GM18868 (cell line): ENCODE results near the gene EGF.
A peak's percentile ranks its signal among the peaks of the same experiment; 100 is the strongest.

Experiments
- ATAC-seq: cut with Tn5 transposase; IDR thresholded peaks from one replicate; pipeline ENCODE4 v1.9.1; 2021; ENCODE audit warnings: mild to moderate bottlenecking, moderate library complexity; ENCODE audit not compliant: unreplicated experiment

The EGF gene

DNA sequence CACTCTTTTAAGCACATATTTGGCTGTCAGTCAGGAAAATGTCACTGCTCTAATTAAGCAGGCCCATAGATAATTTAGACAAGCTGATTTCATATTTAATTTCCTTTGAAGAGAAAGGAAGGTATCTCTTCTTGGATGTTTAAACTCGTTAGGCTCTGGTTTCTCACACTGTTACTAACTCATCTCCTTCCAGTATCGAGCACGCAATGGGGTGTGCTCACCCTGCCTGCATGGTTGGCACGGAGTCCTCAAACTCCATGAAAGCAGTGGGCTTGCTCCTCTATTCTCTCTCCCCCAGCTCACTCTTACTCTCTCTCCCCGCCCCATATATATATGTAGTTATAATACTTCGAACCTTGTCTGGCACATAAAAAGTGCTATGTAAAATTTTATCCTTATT is 76.9 kb downstream of the EGF start:
- no peak for ATAC-seq

DNA sequence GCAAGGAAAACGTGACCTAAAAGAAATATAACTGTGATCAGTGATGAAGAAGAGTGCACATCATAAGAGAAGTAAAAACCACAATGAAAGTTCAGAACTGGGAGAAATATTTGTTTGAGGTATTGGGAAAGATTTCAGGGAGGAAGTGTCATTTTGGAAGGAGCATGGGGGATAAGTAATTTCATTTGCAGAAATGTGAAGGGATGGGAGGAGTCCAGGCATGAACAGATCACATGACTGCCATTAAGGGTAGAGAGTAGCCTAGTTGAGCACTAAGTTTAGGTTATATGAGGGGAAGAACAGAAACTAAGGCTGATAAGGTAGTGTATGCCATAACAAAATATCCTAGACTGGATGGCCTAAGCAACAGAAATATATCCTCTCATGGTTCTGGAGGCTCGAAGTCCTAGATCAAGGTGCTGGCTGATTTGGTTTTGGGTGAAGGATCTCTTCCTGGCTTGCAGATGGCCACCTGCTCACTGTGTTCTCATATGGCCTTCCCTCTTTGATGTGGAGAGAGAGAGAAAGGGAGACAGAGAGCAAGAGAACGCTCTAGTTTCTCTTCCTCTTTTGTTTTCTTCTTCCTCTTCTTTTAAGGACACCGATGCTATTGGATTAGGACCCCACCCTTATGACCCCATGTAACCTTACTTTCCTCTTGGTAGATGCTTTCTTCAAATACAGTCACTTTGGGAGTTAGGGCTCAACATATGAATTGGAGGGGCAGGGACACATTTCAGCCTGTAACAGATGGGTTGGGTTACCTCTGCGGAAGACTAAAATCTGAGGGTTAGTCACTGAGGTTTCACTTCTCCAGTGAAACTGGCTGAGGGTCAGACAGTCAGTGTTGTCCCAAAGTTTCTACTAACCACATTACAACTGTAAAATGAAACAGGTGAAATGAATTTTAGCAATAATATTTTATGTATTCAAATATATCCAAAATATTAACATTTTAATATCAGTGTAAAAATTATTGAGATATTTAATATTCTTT is 77.9 kb downstream of the EGF start:
- peak; percentile 76 for ATAC-seq

DNA sequence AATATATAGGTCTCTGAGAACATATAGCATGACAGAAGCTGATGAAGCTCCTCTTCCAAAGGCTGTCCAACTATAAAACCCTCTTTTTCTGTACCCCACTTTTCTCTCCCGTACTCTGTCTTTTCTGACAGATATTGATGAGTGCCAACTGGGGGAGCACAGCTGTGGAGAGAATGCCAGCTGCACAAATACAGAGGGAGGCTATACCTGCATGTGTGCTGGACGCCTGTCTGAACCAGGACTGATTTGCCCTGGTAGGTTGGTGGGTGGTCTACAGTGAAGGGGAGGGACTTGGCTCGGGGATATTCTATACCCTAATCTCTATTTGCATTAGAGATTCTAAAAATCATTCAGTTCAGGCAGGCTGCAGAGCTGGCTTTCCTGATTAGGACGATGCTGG is 80.4 kb downstream of the EGF start:
- ATAC-seq: no peak

DNA sequence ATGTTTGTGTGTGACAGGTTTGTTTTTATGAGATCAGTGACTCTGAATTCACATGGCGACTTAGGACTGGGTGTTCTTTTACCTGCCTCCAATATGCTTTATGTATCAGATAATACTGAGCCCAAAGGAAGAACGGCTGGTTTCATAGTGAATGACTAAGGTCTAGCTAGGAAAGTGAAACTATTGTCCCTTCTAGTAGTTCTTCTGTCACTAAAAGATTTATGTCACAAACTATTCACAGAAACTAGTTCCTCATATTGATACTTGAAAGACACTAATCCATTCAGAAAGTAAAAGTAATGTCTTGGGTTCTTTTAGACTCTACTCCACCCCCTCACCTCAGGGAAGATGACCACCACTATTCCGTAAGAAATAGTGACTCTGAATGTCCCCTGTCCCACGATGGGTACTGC is 81.7 kb downstream of the EGF start:
- peak; percentile 66 for ATAC-seq

DNA sequence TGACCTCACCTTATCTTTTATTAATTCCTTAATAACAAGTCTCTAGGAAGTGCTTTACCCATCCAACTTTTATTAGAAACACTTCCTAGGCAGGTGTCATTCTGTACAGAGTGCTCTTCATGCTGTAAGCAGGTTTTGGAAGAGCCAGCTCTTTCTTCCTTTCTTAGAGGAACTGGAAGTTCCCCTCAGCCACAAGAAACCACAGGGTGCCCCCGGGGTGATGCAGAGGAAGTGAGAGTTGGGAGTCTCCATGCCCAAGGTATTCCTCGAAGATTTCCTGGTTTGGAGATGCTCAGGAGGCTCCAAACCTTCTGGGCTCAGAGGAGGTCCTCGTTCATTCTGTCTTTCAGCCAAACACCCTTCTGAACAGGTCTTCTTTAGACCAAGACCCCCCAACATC is 83.8 kb downstream of the EGF start:
- no peak for ATAC-seq

DNA sequence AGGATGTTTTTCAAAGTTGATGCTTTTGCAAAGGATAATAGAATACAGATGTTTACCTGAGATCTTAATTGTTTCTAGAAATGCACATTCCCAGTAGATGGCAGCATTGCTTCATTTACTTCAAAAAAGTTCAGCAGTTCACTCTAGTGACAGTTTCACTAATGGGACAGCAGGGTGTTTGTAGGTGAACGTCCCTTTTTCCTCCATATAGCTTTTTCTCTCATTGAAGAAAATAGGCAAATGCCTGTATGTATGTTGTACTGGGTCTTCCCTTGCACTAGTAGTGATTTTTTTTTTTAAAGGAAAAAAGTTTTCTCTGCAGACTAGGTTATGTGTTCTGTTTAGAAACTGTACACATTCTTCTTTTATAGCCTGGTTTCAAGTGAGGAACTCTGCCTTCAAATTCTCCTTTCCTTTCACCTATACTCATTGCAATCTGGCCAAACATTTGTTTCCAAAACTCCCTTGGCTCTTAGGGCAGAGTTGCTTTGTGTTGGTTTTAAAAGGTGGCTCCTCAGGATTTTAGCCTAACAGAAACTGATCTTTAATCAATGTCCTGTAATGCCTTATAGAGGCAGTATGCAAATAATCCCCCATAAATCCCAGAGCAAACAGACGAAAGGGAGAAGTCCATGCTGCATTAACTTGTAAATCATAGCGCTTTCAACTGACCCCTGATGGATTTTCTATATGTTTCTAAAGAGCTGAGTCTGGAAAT is 86.3 kb downstream of the EGF start:
- ATAC-seq: peak; percentile 36

DNA sequence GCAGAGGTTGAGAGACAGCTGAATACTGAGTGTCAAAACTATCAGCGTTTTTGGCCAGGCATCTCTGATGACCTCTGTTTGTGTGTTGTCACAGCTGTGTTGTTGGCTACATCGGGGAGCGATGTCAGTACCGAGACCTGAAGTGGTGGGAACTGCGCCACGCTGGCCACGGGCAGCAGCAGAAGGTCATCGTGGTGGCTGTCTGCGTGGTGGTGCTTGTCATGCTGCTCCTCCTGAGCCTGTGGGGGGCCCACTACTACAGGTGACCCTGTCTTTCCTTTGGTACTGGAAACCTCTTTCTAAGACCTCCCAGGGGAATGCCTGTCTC is 86.9 kb downstream of the EGF start:
- no peak for ATAC-seq

DNA sequence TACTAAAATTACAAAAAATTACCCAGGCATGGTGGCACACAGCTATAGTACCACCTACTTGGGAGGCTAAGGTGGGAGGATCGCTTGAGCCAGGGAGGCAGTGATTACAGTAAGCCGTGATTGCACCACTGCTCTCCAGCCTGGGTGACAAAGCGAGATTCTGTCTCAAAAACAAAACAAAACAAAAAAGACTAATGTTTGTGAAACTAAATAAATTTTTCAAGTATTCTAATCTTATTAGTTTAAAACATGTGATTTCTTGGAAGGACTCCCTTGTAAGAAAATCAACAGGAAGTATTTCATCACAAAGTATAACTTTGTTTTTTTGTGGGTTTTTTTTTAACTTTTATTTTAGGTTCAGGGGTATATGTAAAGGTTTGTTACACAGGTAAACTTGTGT is 89.6 kb downstream of the EGF start:
- no peak for ATAC-seq

DNA sequence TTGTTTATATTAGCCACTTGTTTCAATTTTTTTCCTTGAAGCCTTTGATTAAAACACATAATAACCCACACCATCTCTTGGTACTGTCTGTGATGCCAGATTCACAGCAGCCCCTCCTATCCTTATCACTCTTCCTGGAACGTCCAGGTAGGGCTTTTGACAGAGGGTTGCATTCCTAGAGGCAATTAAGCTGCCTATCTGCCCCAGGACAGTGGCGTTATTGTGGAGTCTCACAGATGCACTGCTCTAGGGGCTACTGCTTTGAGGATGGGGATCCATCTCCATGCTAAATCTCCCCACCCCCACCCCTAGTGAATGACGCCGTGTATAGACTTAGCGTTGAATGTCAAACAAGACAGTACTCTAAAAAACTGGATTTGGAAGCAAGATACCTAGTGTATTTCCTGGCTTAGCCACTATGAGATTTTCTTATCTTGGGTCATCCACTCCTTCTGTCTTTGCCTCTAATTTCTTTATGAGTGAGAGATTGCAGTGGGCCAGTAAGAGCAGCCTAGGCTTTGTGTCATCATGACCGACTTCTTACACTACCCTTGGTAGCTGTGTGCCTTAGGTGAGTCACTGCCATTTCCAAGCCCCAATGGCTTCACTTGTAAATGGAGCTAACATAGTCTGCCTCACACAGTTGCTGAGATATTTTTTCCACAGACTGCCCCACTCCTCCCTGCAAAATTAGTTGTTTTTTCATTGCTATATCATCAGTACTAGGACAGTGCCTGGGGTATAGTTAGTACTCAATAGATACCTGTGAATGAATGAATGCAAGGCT is 90.9 kb downstream of the EGF start:
- ATAC-seq: no peak

DNA sequence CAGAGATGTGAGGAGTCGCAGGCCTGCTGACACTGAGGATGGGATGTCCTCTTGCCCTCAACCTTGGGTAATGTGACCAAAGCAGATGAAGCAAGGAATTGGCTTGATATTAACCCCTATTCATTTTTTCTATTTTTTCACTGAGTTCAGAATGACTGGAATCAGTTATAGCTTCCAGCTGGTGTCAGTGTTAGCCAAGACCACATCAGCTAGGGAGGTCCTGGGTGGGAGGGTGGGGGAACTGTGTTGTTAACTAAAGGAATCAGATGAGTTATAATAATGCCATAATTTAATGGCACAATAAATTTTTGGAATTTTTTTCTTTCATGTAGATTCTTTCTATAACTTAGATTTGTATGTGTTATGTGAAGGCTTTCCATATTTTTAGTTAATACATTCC is 91.9 kb downstream of the EGF start:
- ATAC-seq: no peak

DNA sequence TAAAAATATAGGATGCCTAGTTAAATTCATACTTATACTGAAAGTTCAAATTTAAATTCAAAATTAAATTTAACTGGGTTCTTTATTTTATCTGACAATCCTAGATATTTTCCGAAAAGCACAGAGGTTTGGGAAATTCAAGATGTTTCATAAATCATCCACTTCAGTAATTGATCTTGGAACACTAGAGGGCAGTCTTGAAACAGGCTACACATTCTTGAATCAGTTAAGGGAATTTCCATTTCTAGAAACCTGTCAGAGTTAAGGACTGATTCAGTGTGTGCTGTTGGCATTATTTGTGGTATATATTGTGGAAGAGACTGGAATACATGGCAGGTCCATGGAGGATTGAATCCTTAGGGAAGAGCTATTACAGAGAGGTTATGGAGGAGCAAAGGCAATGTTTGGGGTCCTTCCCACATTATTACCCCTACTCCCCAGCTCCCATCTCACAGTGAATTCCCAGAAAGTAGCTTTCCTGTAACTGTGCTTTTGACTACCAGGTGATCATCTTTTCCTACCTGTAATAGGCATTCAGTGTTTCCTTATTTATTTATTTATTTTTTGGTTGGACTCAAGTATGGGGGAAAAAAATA is 92.9 kb downstream of the EGF start:
- ATAC-seq: peak; percentile 88

DNA sequence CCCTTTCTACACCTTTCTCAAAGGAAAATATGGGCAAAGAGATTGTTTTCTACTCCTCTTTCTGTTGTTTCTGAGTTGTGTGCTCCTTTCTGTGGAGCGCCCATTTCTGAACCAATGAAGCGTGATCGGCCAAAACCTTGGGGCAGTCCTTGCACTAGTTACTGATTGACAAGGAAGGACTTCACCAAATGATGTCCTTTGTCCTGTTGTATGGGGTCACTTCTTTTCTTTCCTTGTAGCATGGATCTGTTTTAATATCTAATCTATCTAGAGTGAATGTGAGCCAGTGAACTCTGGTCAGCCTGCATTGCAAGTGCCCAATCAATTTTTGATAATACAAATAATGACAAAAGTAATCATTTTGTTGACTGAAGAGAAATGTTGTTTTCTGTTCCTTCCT is 94.5 kb downstream of the EGF start:
- ATAC-seq: no peak

DNA sequence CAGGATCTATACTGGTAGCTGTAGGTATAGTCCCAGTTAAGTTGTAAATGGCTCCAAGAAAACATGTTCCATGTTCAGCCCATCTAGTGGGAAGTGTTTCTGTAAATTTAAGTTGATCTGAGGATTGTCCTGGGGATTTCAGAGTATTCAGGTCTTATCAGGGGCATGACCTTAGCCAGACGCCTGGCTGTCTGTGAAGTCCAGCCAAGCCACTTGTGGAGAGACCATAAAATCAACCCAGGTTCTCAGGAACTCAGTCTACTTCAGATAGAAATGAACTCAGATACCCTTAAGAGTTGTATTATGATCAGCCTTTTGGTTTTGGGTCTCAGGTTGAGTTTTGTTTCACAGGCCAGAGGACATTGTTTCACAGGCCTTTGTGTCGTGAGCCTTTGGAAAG is 95.9 kb downstream of the EGF start:
- ATAC-seq: no peak

DNA sequence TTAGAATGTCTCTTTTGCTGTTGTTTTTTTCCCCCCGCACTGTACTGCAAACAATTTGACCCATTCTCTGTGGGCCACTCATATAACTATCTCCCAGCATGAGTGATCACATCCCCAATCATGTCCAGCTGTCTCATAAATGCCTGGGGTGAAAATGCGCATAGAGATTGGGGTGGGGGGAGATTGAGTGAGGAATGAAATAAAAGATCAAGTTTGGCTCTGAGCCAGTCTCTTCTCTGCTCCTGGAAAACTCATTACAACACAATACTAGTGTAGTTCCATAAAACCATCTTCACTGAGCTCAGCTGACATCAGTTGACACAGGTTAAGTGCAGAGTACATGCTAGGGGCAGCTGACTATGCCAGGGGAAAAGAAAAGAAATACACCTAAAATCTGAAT is 96.9 kb downstream of the EGF start:
- ATAC-seq: no peak

DNA sequence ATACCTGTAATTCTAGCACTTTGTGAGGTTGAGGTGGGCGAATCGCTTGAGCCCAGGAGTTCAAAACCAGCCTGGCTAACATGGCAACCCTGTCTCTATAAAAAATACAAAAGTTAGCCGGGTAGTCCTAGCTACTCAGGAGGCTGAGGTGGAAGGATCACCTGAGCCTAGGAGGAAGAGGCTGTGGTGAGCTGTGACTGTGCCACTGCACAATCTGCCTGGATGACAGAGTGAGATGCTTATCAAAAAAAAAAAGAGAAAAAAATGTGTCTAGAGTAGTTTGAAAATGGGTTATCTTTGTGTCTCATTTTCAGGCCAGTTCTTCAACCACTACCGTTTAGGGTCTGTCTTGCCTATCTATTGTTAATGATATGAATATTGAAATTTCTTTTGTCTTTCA is 98.1 kb downstream of the EGF start:
- no peak for ATAC-seq

DNA sequence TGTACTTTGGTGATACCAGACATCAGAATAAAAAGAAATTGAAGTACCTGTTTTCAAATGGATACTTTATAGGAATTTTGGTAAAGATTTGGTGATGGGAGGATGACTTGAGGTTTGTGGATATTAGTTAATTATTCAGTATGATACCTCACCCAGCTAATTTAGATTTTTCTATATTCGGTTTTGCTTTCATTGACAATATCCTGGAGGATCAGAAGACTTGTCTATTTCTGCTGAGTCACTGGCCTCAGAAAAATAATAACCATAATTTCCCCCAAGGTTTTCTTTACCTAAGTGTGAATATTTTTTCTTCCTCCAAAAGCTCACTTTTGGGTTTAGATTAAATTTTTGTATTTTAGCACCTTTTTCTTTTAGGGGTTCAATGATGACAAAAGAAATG is 100.2 kb downstream of the EGF start:
- ATAC-seq: no peak

DNA sequence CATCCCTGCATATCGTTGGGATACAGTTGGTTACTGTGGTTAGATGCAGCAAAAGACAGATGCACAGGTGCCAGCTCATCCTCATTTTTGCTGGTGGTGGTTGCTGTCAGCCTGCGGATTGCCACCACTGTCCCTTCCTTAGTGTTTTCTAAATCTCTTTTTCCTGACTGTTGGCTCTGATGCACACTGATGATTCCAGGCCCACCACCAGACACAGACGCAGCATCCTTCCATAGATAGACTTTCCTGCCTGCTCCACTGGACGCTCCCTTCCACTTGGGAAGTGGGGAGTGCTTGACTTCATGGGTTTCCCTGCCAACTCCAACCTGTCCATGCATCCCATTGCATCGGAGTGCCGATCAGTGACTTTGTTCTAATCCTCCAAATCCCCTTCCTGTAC is 101.5 kb downstream of the EGF start:
- ATAC-seq: no peak

DNA sequence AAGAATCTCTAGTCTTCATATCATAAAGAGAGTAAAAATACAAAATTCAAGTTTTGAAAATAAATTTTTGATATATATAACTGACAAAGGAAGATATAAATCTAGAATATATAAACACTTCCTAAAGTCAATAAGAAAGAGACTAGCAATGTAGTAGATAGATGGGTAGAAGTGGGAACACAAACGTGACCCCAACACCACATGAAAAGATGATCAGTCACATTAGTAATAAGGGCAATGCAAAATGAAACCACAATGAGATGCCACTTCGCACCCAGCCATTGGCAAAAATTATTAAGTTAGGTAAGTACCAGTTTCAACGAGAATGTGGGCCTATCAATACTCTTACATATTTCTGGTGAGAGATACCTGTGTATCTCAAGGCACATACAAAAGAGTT is 106.5 kb downstream of the EGF start:
- ATAC-seq: no peak

DNA sequence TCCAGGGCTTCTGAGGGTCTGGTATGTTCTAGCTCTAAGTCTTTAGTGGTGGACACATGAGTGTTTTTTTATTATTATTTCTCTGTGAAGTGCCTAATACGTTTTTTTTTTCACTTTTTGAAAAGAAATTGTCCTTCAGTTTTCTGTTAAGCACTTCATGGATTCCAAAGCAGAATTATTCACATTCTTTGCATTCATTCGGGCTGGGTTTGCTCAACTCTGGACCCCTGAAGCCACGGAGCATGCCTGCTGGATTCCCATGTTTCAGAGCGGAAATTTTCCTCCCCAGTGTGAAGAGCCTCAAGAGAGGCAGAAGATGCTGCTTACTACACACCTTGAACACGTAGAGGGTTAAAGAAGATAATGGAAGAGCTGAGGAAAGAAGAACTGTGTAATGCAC is 107.5 kb downstream of the EGF start:
- ATAC-seq: no peak

DNA sequence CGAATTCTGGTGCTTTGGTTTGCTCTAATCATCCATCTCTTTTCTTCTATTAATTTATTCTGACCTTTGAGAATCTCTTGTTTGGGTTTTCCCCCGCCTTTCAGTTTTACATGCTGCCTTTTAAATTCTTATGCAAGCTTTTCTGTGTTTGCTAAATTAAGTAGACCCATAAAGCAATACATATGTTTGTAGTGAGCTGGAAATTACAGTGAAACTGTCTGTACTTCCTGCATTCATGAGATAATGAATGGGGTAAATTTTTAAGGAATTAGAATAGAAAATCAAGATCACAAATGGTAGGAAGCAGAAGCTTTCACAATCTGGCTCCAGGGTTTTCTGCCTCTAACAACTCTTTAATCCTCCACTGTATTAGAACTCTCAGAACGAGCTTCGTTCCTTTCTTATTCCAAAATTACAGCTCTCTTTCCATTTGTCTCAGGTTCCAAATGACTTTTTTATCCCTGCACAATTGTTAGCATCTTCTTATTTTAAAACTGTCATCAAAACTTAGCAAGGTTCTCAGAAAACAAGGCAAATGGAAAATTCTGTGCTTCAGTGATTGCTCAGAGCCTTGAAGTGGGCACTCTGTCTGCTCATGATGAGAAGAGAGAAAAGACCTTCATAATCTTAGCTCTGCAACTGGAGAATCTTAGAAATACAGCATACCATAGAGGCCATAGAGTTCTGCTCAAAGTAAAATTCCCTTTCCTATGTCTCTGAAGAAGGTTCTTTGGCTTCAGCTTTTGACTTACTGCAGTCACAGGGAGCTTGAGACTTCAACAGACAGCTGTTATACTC is 108.2 kb downstream of the EGF start:
- ATAC-seq: no peak
